HG03196 (cell line): ENCODE results near the gene RHCE.
"Not testable (repeated sequence)": the region's sequence is repeated elsewhere in the genome, so short reads cannot be mapped to it uniquely, and the experiment has no call there.

Experiments used
- ATAC-seq: cut with Tn5 transposase; IDR thresholded peaks from one replicate; pipeline ENCODE4 v1.9.1; 2021; ENCODE audit not compliant: unreplicated experiment

Gene RHCE

GRCh38 chr1:25420715-25421114 lies at the start of gene RHCE:
RHCE (minus strand) TSS chr1:25420825; CDS start chr1:25420786, 39 bp downstream.
- ATAC-seq: not testable (repeated sequence)

GRCh38 chr1:25469177-25469576 lies 48.6 kb upstream of the RHCE start:
- ATAC-seq: no peak

- ATAC-seq: no peak
These were observed 47.4 kb upstream of the RHCE start for GRCh38 chr1:25468033-25468432.

GRCh38 chr1:25467616-25468015 lies 47.0 kb upstream of the RHCE start:
- no peak for ATAC-seq

GRCh38 chr1:25467193-25467592 lies 46.6 kb upstream of the RHCE start:
- no peak for ATAC-seq

- ATAC-seq: no peak
These were observed 42.1 kb upstream of the RHCE start for GRCh38 chr1:25462732-25463131.

- no peak for ATAC-seq
These were observed 41.2 kb upstream of the RHCE start for GRCh38 chr1:25461849-25462248.

GRCh38 chr1:25460816-25461215 lies 40.2 kb upstream of the RHCE start:
- not testable (repeated sequence) for ATAC-seq

- ATAC-seq: no peak
These were observed 39.4 kb upstream of the RHCE start for GRCh38 chr1:25460020-25460419.

- no peak for ATAC-seq
These were observed 38.1 kb upstream of the RHCE start for GRCh38 chr1:25458541-25459298.

GRCh38 chr1:25456502-25456901 lies 35.9 kb upstream of the RHCE start:
- no peak for ATAC-seq

GRCh38 chr1:25451908-25452307 lies 31.3 kb upstream of the RHCE start:
- no peak for ATAC-seq

GRCh38 chr1:25450891-25451290 lies 30.3 kb upstream of the RHCE start:
- ATAC-seq: no peak

- no peak for ATAC-seq
These were observed 26.9 kb upstream of the RHCE start for GRCh38 chr1:25447547-25447946.

GRCh38 chr1:25445993-25446538 lies 25.4 kb upstream of the RHCE start:
- ATAC-seq: no peak

- ATAC-seq: not testable (repeated sequence)
These were observed 24.0 kb upstream of the RHCE start for GRCh38 chr1:25444604-25445003.

- ATAC-seq: no peak
These were observed 22.5 kb upstream of the RHCE start for GRCh38 chr1:25443030-25443699.

GRCh38 chr1:25442178-25442577 lies 21.6 kb upstream of the RHCE start:
- no peak for ATAC-seq

- ATAC-seq: no peak
These were observed 18.7 kb upstream of the RHCE start for GRCh38 chr1:25439287-25439686.

GRCh38 chr1:25437672-25438071 lies 17.0 kb upstream of the RHCE start:
- ATAC-seq: no peak

- ATAC-seq: no peak
These were observed 14.9 kb upstream of the RHCE start for GRCh38 chr1:25435397-25436108.
